ENCODE data around the gene KRT4.
"Not testable (repeated sequence)": the region's sequence is repeated elsewhere in the genome, so short reads cannot be mapped to it uniquely, and the experiment has no call there.

KRT4 gene

DNA sequence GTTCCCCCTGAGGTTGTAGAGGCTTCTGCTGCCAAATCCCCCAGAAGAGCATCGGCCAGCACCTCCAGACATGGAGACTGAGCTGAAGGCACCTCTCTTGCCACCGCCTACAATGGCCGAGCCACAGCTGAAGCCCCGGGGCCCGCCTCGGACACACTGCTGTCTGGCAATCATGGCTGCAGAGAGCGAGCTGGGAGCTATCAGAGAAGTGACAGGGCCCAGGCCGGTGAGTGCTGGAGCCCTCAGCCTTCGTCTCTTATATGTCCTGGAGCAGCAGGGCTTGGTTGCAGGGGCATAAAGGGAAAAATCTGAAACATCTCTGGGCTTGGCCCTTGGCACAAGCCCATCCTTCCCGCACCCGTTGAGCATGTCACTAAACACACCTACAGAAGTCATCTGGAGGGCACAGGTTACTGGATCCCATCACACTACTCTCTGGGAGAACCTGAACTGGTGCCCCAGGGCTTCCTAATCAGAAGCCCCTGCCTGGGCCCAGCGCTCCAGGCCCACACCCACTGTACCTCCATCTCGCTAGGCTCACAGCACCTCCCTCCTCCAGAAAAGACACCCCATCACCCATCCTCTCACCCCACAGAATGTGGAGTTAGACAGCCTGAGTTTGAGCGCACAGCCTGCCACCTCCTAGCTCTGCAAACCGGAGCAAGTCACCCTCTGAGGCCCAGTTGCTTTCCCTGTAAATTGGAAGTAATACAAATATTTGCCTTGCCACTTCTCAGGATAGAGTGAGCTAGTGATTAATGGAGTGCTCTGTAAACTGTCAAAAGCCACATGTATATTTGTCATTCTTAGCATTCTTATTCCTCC, at the start of gene KRT4:
KRT4 (minus strand) TSS at position 232 of the 825 bp plus-strand sequence; CDS start at position 174, 58 bp downstream.
- no peak for DNase-seq

DNA sequence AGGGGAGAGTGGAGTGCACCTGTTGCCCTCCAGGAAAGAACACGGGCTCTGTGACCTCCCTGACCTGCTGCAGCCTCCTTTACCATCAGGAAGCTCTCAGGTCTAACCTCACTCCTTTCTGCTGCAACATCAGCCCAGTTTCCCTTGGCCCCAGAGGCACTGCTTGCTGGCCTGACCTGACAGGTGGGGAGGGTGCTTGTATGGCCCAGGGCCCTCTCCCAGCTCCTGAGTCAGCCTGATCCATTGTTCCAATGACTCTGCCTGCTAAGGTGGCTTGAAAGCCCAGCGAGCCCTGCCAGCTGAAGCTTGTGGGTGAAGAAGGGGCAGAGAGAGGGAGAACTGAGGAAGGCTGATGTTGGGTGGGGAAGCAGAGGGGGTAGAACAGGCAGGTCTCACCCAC, 48.1 kb upstream of the KRT4 start:
- DNase-seq = no peak

DNA sequence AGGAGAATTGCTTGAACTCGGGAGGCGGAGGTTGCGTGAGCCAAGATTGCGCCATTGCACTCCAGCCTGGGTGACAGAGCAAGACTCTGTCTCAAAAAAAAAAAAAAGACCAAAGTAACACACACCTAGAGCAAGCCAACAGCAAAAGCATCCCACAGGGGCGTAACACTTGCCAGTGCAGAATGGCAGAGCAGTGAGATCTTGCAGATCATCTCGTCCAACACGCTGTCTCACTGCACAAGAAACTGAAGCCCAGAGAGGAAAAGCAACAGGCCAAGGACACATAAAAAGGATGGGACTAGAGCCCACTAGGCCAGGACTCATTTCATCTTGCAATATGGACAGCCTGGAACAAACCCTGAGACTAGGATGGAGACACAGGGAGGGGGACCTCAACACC, 47.6 kb upstream of the KRT4 start:
- DNase-seq = no peak

DNA sequence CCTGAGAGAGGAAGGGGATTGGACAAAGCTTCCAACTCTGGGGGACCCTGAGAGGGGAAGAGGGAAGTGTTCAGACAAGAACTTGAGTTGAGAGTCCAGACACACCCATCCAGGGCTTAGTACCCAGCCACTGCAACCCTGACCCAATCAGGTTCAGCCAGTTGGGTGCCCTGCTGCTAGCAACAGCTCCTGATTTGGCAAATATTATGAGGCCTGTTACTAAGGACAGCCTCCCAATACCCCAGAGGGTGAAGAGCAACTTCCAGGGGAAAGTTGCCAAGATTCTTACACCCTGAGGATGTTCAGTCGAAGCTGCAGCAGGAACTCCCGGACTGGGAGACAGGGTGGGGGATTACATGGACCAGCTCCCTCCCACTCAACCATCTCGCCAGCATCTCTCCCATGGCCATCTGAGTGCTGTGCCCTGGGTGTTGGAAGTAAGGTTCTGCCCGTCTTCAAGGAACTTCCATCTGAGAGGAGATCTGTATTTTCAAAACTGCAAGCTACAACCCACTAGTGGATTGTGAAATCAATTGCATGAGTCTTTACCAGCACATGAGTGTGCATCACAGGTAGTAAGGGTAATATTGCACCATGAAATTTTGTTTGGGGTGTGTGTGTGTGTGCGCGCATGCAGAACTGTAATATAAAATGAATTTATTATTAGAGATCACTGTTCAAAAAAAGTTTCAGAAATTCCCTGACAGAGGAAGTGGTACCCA, 46.3 kb upstream of the KRT4 start:
- no peak for DNase-seq

DNA sequence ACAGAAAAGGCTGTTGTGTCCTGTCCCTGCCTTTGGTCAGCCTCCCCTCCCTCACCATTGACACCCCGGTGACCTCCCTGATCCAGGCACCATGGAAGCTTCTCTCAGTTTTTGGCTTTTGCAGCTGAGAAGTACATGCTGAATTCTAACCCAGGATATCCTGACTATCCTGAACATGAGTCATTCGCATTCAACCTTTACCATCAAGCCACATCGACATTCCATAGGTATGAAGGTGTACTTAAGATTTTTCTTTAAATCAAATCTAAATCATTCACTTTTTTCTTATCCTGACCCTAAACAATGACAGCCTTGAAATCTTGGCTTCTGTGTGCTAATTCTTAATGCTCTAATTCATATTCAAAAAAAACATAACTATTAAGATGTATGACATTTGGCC, 43.6 kb upstream of the KRT4 start:
- DNase-seq = no peak

DNA sequence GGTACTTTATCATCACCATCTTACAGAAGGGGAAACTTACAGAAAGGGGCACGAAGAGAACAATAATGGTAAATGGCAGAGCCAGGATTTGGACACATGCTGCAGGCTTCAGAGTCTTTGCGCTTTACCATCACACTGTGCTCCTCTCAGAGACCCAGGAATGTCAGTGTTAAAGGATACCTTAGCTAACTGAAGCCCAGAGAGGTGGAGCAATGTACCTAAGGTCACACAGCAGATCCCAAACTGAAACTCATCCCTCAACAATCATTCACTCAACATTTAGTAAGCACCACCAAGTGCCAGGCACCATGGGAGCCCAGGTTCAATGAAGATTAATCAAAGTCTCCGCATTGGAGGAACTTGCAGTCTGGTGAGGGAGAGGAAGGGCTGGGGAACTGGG, 42.9 kb upstream of the KRT4 start:
- no peak for DNase-seq

DNA sequence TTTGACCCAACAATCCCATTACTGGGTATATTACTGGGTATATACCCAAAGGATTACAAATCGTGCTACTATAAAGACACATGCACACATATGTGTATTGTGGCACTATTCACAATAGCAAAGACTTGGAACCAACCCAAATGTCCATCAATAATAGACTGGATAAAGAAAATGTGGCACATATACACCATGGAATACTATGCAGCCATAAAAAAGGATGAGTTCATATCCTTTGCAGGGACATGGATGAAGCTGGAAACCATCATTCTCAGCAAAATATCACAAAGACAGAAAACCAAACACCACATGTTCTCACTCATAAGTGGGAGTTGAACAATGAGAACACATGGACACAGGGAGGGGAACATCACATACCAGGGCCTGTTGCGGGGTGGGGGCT, 42.2 kb upstream of the KRT4 start:
- DNase-seq = not testable (repeated sequence)

DNA sequence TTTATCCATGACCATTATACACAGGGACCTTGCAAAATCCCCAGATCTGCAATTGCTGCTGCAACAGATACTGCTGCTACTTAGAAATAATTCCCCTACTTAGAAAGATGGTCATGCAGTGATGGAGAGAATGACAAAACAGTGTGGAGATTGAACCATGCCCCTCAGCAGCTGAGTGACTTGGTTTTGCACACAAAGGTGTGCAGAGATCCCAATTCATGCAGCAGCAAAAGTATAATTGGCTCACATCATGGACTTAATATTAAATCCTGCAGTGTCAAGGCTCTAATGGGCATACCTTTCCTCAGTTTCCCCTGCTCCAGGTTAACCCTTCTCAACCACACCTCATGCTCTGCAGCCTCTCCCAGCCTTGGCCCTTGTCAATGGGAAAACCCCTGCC, 37.9 kb upstream of the KRT4 start:
- no peak for DNase-seq

DNA sequence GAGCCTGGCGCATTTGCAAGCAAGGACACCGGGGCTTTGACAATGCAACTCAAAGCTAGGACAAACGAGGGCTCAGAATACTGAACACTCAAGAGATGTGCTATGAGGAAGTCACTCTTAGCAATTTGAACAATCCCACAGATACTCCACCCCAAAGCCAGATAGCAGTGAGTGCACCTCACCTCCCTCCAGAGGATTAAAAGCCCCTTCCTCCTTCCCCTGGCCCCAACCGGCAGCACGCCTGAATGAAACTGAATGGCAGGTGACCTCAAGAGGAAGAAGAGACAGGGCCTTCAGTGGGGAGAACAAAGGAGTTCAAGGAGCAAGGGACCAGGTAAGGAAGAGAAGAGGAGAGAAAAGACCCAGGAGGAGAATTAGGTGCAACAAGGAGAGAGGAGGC, 36.8 kb upstream of the KRT4 start:
- DNase-seq = no peak

DNA sequence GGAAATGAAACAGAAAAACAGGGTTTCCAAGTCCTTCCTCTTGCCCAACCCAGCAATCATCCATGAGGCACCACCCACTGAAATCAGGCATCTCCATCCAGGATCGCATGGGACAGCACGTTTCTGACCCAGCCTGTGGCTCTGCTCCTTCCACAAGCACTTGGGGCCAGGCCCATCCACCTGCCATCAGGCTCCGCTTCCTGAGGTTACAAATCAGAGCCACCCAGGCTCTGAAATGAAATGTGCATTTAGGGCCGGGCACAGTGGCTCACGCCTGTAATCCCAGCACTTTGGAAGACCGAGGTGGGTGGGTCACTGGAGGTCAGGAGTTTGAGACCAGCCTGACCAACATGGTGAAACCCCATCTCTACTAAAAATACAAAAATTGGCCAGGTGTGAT, 35.6 kb upstream of the KRT4 start:
- DNase-seq = no peak

DNA sequence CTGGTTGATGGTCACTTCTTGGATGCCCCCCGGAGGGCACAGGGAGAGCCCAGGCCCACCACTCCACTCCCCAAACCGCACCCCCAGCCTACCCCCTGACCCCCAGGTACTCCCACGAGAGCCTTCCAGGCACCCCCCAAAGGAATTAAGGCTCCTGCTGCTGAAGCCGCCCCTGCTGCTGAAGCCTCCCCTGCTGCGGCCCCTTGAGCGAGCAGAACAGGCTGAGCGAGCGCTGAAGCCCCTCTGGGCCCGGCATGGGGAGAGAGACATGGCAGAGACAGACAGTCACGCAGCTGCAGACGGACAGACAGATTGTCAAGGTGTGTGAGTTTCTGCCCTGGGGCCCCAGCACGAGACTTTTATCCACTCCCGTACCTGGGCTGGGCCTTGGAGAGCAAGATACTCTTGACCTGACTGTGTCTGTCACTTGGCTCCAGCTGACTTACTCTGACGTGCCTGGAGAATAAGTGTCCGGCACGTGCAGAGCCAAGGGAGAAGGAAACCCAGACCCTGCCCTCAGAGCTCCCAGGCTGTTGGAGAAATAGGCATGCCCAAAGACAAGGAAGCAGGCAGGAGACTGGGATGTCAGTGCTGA, 34.8 kb upstream of the KRT4 start, which contains the start of gene KRT78:
KRT78 (minus strand) TSS at position 334 of the 595 bp plus-strand sequence; CDS start at position 270, 64 bp downstream.
- no peak for DNase-seq

DNA sequence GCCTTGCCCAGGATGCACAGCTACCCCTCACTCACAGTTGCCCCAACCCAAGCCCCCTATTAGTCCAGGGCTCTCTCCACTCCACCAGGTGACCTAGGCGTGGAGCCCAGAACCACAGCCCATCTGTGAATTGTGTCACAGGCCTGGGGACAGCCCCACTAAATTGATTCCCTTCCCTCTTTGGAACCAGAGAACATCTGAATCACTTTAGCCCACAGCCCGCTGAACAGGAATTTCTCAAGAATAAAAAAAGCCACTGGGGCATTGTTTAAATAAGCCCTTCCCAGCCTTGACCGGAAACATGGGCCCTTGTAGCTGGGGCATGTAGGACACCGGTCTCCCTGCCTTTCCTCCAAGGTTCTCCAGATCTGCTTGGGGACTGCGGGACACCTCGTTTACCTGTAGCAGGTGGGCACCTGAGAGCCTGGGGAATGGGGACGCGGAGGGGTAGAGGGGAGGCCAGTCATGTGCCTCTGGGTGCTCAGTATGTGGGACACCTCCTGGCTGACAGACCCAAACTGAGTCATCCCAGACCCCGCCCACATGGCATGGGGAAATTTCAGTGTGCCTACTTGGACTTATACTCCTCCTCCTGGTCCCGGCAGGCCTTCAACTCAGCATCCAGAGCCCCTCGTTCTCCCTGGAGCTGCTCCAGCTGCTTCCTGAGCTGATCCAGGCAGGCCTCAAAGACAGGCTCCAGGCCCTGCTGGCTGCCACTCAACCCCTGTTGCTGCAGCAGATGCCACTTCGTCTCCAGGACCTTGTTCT, 33.6 kb upstream of the KRT4 start:
- no peak for DNase-seq

DNA sequence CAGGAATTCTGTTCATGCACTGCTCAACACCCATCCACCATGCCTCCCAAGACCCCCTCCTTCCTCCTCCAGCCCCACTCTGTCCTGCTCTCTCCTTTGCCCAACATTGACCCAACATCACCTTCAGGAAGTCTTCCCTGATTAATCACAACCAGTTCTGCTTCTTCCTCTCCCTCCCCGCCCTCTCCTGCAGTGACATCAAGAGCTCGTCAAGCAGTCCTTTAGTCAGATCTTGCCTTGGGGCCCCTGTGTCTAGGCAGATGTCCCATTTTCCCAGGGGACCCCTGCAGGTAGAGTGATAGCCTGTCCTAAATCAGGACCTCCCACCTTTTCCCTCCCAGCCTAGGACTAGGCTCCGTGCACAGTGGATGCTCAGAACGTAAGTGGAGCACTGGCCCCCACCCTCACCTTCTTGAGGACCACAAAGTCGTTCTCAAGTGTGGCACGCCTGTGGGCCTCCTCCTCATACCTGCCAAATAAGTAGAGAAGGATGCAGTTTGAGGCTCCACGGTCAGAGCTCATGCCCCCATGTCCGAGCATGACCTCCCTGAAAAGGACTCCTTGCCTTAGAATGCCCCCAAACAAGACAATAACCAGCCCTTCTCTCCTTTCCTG, 32.5 kb upstream of the KRT4 start:
- DNase-seq = no peak

DNA sequence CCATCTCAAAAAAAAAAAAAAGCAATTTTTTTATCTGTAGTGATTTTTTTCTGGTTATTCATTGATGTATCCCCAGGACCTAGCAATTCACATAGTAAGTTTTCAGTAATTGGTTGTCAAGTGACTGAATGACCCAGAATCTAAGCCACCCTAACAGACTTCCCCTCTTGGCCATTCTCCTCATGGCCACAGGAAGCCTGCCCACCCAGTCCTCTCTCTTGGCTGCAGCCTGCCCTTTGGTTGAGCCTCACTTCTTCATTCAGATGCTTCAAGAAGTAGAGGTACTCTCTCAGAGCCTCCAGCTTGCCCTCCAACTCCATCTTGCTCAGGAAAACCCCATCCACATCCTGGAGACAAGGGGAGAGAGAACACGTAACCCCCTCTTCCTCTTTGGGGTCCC, 32.0 kb upstream of the KRT4 start:
- no peak for DNase-seq

DNA sequence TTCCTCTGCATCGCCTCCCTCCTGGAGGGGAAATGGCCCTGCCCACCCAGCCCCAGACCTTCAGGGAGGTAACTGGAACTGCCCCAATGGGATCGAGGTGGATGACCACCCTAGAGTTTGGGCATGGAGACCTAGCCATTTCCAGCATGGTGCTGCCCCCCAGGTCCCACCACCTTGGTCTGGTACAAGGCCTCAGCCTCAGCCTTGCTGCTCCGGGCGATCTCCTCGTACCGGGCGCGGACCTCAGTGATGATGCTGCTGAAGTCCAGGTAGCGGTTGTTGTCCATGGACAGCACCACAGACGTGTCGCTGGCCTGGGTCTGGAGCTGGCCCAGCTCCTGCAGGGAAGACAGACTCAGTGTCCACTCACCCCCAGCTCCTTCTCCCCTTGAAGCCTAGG, 30.5 kb upstream of the KRT4 start:
- DNase-seq = no peak

DNA sequence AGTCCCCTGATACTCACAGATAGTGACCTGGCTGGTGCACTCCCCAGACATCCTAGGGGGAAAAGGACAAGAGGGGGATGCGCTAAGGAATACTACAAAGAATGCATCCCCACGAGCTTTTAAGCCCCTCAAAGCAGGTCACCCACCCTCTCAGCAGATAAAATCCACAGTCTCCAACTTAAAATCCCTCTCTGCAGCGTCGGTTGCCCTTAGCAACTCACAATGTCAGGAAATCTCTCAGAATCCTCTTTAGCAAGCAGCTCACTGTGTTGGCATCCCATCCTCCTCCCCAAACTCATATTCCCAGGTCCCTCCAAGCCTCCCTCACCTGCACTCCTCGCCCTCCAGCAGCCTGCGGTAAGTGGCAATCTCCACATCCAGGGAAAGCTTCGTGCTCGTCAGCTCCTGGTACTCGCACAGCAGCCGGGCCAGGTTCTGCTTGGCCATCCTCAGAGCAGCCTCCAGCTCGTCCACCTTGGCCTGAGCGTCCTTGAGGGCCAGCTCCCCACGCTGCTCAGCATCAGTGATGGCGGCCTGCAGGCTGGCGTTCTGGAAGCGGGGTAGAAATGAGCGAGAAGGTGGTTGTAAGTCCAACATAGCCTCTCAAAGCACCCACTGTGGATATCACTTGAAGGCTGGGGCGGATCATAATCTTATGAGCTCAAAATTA, 25.7 kb upstream of the KRT4 start:
- no peak for DNase-seq

DNA sequence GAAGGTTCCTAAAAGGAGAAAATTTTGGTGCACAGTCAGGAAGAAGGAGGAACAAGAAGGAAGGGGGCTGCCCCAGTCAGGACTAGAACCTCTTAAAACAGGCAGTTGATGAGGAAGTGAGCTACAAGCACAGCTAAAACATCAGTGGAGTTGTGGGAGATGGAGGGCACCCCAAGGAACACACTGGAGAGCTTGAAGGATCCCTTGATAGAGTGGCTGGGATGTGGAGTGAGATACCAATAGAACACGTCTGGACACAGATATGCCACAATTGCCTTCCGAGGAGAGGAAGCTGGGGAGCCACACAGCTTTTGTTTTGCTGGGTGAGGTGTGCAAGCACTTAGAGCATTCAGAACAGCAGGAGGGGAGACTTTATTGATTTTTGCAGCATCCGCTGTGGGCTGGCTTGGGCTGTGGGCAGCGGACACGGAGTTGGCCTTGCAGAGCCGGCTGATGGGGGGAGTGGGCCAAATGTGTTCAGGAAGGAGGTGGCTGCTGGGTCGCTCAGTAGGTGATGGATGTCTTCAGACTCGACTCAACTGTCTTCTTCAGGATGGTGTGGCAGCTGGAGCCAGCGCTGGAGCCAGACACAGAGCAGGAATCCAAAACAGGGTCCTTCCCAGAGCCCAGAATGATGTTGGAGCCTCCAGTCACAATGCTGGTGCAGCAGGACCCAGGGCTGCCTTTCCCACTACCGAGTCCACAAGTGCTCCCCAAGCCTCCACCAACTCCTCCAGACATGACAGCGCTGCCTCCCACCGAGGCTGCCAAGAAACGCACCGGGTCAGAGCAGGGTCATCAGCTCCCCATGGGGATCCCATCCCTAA, 24.9 kb upstream of the KRT4 start:
- no peak for DNase-seq

DNA sequence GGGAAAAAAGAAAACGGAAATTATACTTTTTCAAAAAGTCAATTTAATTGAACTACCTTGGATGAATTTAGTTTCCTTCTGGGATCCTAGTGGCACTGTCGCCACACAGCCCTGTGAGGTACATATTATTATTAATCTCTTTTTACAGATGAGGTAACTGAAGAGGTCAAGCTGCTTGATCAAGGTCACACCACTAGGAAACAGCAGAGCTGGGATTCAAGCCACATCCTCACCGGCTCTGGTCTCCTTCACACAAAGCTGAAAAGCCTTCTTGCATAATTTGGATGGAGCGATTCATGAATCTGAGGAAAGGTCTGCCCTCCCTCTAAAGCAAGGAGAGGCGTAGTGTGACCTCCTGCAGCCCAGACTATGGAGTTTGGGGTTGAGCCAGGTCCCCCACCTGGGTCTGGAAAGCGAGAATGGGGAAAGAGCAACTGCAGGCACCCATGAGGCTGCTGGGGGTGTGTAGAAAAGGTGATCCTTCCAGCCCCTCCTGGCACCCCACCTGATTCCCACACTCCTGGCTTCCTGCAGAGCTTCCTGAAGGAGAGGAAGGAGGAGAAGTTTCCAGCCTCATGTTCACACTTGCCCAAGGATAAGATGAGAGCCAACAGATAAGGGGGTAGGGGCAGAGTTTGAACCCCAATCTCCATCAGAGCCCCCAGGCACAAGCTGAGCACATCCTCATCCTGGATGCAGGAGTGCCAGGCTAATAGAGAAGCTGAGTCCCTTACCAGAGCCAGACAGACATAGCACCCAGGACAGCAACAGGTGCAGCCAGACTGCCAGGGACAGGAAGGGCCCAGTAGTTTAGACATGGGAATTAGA, 24.1 kb upstream of the KRT4 start:
- no peak for DNase-seq

DNA sequence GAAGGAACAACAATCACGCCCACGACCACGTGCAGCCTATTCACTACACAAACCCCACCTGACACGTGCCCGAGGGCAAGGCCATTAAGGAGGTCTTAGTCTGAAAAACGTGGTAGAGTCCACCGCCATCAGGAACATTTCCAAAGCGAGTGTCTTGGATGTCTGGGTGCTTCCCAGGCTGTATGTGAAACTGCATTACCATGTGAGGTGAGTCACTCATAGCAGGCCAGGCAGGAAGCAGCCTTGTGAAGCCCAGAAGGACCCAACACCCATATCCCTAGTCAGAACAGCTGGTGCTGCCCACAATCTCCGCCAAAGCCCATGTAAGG, 23.5 kb upstream of the KRT4 start:
- no peak for DNase-seq
